Body of pancreas (tissue), 4 donors: ENCODE data around the gene ANKIB1. TPM values are rescaled to one million over a fixed set of nuclear protein-coding genes. Genes with fewer than 3 reads are reported as not detected.

Experiments used
- ATAC-seq: fragments of 150-250 bp; one replicate; pipeline ENCODE4 v1.9.1; 2016
- DNase-seq, 4 donors: peaks; one replicate each; pipeline ENCODE4 v3.0.0-alpha.2; 2019
- H3K27ac ChIP-seq, 4 donors: fragments of 200-600 bp; sonication (generic); 1 replicate in 3 of 4; 2 replicates in 1 of 4; pipeline versions ENCODE4 v1.5.1 to v1.6.1; 2016 to 2019; ENCODE audit warnings: mild to moderate bottlenecking in 1 of 4, mixed read lengths in 1 of 4, moderate library complexity in 1 of 4
- H3K27me3 ChIP-seq, 2 donors: fragments of 200-600 bp; sonication (generic); one replicate each; pipeline ENCODE4 v1.6.0; 2016; ENCODE audit warnings: mild to moderate bottlenecking in 1 of 2
- H3K36me3 ChIP-seq, 2 donors: fragments of 200-600 bp; sonication (generic); replicated peaks in 1 of 2; 2 replicates each; pipeline ENCODE4 v1.5.1; 2016; ENCODE audit warnings: low read depth in 2 of 2; ENCODE audit not compliant: insufficient read depth in 1 of 2
- H3K4me1 ChIP-seq: fragments of 200-600 bp; sonication (generic); one replicate; pipeline ENCODE4 v1.6.0; 2016
- H3K4me3 ChIP-seq, 2 donors: fragments of 200-600 bp; sonication (generic); 1 replicate in 1 of 2; 2 replicates in 1 of 2; pipeline ENCODE4 v1.5.1; 2016 to 2019
- H3K9me3 ChIP-seq, 3 donors: fragments of 200-600 bp; sonication (generic); 1 replicate in 2 of 3; 2 replicates in 1 of 3; pipeline ENCODE4 v1.5.1; 2016
- CTCF ChIP-seq, 7 experiments: fragments of 450-650 bp in 4 of 7; fragments of 200-600 bp in 3 of 7; sonication (generic) in 3 of 7; IDR thresholded peaks; one replicate each; pipeline ENCODE4 v1.5.1; 2016 to 2019; ENCODE audit warnings: antibody characterized with exemption in 7 of 7
- POLR2A ChIP-seq, 3 donors: fragments of 450-650 bp; IDR thresholded peaks; one replicate each; pipeline ENCODE4 v1.6.1; 2016; ENCODE audit warnings: antibody characterized with exemption in 3 of 3, mild to moderate bottlenecking in 2 of 3
- WGBS, 2 donors: methylation state at CpG; one replicate each; pipeline ENCODE4 v1.1.5; 2017; 5-methylcytosine and 5-hydroxymethylcytosine counted together
- intact Hi-C: fragments of 100-400 bp; cut with DNase I; formaldehyde crosslinking; loops from one replicate; pipeline ENCODE4 v1.15.1; 2023
- total RNA-seq, 2 donors: library from RNA; depleted of rRNA; stranded (reverse); fragments of >200 nt; gene quantifications; one replicate each; pipeline ENCODE4 v1.1.0, GENCODE V29; 2016

ANKIB1 gene
- total RNA-seq, 2 donors from 2014 or later = 20.1 to 33.2 TPM

DNA sequence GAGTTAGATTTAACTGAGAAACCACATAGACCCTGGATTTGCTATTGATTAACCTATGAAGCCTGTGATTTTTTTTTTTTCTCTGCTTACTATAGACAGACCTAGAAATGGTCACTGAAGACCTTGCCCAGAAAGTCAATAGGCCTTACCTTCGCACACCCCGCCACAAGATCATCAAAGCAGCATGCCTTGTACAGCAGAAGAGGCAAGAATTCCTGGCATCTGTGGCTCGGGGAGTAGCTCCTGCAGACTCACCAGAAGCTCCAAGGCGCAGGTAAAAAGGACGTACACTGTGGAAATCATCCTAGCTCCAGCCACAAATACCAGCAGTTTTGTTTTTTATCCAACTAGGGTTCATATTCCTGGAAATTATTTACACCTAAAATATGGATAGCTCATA lies 145.3 kb downstream of the ANKIB1 start:
- intact Hi-C loops = no loop called here
- no peaks in the 10 kb centered on the region for H3K4me1 ChIP-seq
- no peaks in the 10 kb centered on the region for H3K27me3 ChIP-seq
- H3K9me3 ChIP-seq = no peaks in the 10 kb centered on the region
- no peak overlapping the region for H3K4me3 ChIP-seq
- no peak for TF ChIP-seq CTCF (IDR thresholded peaks at IDR 0.05)
- no peak for TF ChIP-seq POLR2A (IDR thresholded peaks at IDR 0.05)
- no peak for DNase-seq
- no peak for ATAC-seq
- WGBS, 2 donors = 94 to 95% methylated on average over 5 of the region's 5 CpGs
- H3K27ac ChIP-seq = no peak overlapping the region
- H3K36me3 ChIP-seq = no peaks in the 10 kb centered on the region

DNA sequence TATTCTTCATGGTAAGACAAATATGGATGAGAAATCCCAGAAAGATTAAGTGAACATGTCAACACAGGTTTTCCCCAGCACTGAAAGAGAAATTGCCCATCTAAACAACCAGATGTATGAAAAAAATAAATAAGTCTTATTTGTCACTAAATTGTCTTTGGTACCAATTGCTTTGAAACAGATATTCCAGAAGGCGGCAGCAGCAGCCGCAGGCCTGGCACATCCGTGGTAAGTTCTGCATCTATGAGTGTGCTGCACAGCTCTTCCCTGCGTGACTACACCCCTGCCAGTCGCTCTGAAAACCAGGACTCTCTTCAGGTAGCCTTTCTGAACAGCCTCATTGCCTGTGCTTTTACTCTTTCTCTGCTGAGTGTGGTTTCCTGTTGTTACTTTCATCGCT lies 151.8 kb downstream of the ANKIB1 start:
- H3K9me3 ChIP-seq = no peaks in the 10 kb centered on the region
- H3K4me1 ChIP-seq = no peaks in the 10 kb centered on the region
- peaks cover 0 to 15% of the 10 kb centered on the region in 2 donors for H3K36me3 ChIP-seq
- intact Hi-C loops = no loop called here
- DNase-seq (no peak), ATAC-seq (no peak)
- TF ChIP-seq POLR2A (IDR thresholded peaks at IDR 0.05) (no peak), CTCF (IDR thresholded peaks at IDR 0.05) (no peak)
- no peak overlapping the region for H3K27ac ChIP-seq
- 93 to 95% methylated on average over 6 of the region's 6 CpGs for WGBS, 2 donors
- H3K4me3 ChIP-seq = no peak overlapping the region
- H3K27me3 ChIP-seq = no peaks in the 10 kb centered on the region

DNA sequence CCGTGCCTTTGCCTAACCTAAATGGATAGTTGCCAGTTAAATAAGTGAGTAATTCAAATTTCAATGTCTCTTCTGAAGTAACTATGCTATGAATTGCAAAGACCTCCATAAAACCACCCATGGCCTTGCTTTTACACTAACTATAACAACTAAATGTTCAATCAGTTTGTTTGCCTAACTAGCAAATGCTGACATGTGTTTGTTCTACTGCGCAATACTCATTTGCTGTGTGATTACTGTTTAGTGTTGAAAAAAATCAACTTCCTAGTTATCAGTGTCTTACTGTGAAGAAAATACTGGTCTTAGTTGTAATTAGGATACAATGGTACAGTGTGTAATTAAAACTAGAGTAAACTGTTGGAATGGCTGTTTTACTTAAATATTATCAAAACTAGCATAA lies 154.2 kb downstream of the ANKIB1 start:
- no peak overlapping the region for H3K4me3 ChIP-seq
- no peak overlapping the region for H3K27ac ChIP-seq
- no peak for TF ChIP-seq POLR2A (IDR thresholded peaks at IDR 0.05)
- no peak for TF ChIP-seq CTCF (IDR thresholded peaks at IDR 0.05)
- WGBS, 2 donors = 91 to 93% methylated on average over 2 of the region's 2 CpGs
- peaks cover 0 to 15% of the 10 kb centered on the region in 2 donors for H3K36me3 ChIP-seq
- H3K4me1 ChIP-seq = no peaks in the 10 kb centered on the region
- ATAC-seq (no peak), DNase-seq (no peak)
- no peaks in the 10 kb centered on the region for H3K27me3 ChIP-seq
- intact Hi-C loops = no loop called here
- H3K9me3 ChIP-seq = no peaks in the 10 kb centered on the region

- no peak overlapping the region for H3K4me3 ChIP-seq
- H3K4me1 ChIP-seq = no peaks in the 10 kb centered on the region
- no peak for TF ChIP-seq CTCF (IDR thresholded peaks at IDR 0.05)
- no peak for TF ChIP-seq POLR2A (IDR thresholded peaks at IDR 0.05)
- H3K27ac ChIP-seq = no peak overlapping the region
- 67 to 78% methylated on average over 4 of the region's 4 CpGs for WGBS, 2 donors
- ATAC-seq = no peak
- no peaks in the 10 kb centered on the region for H3K9me3 ChIP-seq
- intact Hi-C loops = no loop called here
- H3K36me3 ChIP-seq = peaks cover 0 to 6% of the 10 kb centered on the region in 2 donors
- no peaks in the 10 kb centered on the region for H3K27me3 ChIP-seq
- no peak for DNase-seq
Observed at GRCh38 chr7:92402920-92403759, 157.4 kb downstream of the ANKIB1 start.

DNA sequence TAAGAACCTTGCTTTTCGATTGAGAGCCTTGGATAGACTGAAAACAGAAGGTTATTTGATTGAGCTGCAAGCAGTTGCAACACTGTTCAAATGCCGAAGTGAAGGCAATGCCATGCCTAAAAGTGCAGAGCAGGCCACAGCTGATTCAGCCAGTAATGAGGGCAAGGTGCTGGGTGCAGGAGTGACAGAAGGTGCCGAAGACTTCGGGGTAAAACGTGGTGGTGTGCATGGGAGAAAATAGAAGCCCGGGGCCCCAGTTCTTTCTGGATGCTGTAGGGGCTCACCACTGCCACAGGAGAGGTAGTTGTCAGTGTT lies 157.9 kb downstream of the ANKIB1 start:
- Histone ChIP-seq H3K4me3 (no peak overlapping the region), H3K36me3 (peaks cover 0 to 3% of the 10 kb centered on the region in 2 donors), H3K27ac (no peak overlapping the region), H3K4me1 (no peaks in the 10 kb centered on the region), H3K9me3 (no peaks in the 10 kb centered on the region), H3K27me3 (no peaks in the 10 kb centered on the region)
- ATAC-seq (no peak), DNase-seq (no peak)
- intact Hi-C loops = no loop called here
- WGBS, 2 donors = 82 to 85% methylated on average over 6 of the region's 6 CpGs
- no peak for TF ChIP-seq POLR2A (IDR thresholded peaks at IDR 0.05)
- TF ChIP-seq CTCF (IDR thresholded peaks at IDR 0.05) = no peak
